ENCODE results near the gene PCDHGC3.
A peak's percentile ranks its signal among the peaks of the same experiment; 100 is the strongest.

GRCh38 chr5:141475625-141476131 is at the start of gene PCDHGC3:
- TF ChIP-seq POLR2A (IDR thresholded peaks at IDR 0.05) (peak; percentile 64), CTCF (IDR thresholded peaks at IDR 0.05) (peak in 3 of 5 experiments; percentile 6 to 35 (median 25))

Data from transverse colon (tissue), 3 donors.